ENCODE data around the gene BICC1.

Gene BICC1

DNA sequence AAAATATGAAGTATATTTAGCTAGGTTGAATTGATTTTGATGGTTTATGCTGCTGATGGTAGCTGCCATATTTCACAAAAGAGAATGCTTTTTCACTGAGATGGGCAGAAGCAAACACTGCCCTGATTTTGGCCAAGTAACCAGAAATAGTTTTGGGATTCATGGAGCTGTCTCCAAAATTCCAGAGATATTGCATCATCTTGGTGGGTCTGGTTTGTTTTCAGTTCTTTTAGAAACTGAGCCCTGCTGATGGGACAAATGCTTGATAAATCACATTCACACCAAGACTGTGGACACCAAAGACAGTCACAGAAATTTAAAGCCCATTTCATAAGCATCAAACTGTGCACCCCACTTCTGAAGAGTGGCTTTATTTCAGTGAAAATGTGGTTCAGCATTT, 140.5 kb downstream of the BICC1 start:
- DNase-seq, result no peak

DNA sequence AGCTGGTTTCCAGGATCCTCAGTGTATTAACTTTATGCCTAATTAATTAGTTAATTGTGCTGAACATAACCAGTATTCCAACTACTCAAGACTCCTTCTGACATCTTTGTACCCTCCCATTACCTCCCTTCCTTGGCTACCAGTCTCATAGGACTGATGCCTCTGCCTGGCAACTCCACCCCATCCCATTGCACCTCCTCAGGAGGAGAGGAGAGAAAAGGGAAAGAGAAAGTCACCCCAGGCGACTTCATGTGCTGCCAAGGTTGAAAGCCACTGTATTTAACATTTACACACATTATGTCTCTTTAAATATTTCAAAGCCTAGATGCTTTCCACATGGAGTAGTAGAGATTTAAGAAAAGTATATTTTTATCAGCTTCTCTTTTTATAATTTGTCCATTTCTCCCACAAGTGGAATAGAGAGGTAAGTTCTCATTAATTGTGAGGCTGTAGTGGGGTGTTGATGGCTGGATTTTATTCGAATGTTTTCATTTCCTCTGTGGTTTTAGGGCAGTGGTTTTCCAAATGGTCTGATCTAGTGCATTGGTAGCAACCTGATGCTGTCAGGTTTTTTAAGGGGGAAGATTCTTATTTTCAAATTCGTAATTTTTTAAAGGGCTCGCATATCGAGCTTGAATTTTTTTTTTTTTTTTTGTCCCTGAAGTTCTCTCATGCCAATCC, 148.0 kb downstream of the BICC1 start:
- DNase-seq, result no peak

DNA sequence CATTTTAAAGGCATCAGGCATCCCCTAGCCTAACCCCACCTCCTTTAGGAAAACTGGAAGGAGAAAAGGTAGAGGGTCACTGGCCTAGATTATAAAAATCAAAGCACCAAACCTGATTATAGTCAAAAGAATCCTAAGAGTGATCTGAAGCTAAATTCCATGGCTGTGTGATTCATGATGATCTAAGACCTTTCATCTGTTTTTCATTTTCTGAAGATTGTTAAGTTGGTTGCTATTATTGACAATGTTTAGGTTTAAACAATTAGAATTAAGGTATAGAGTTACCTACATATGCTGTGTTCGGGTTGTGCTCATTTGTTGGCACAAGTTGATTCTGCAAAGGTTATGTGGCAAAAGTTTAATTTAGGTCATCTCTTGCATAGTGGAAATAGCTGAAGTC, 148.7 kb downstream of the BICC1 start:
- DNase-seq, result no peak

DNA sequence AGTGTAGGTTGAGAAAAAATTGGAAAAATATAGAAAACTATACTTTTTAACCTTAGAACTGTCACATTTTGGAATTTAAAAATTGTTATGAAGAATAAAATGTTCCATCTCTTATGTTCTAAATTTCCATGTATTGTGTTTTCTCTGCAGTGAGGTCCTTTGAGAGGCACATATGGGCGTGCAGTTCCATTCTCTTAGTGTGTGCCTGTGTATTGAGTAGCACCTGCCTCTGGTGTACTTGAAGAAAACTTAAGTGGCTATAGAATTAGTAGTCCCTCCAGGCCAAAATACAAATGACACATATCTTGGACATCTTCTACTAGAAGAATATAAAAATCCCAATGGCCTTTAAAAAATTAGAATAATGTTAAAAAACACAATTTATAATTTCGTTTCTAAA, 149.2 kb downstream of the BICC1 start:
- DNase-seq, result no peak

DNA sequence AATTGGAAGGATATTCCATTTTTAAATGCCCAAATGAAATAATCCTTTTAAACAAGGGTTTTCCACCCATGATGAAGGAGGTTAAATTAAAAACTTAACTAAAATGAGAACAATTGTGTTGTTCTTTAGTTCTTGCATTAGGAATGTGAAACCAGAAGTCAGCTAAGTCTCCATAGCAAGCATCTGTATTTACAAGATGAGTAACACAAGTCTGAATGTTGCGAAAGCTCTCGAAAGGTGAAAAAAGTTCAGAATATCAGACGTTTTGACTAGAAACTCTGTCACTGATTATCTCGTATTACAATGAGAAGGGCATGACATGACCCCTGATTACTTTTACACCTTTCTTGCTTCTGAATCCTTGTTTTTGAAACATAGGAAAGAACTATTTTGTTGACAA, 149.6 kb downstream of the BICC1 start:
- no peak for DNase-seq

DNA sequence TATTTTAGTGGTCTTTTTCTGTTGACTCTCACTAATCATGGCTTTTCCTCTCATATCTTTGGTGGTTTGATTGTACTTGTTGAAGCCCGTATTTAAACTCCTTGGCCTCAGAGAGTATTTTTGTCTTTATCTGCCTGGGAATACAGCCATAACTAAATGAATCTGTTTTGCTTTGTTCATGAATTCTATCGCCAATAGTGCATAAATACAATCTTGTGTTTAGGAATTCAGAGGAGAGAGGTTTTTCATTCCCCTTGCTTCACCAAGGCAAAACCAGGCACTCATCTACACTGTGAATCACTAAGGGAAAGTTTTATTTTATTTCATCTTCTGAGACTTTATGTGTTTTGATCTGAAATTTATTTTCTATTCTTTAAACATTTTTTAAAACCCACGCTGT, 152.7 kb downstream of the BICC1 start:
- no peak for DNase-seq

DNA sequence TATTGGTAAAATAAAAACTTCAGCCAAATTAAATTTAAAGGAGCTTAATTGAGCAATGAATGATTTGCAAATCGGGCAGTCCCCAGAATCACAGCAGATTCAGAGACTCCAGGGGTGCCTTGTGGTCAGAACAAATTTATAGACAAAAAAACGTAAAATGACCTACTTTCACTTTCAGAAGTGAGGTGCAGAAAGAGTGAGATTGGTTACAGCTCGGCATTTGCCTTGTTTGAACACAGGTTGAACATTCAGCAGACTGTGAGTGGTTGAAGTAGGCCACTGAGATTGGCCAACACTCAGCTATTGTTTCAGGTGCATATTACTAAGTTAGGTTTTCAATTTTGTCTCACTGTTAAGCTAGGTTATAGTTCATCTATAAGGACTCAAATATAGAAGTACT, 153.4 kb downstream of the BICC1 start:
- no peak for DNase-seq

DNA sequence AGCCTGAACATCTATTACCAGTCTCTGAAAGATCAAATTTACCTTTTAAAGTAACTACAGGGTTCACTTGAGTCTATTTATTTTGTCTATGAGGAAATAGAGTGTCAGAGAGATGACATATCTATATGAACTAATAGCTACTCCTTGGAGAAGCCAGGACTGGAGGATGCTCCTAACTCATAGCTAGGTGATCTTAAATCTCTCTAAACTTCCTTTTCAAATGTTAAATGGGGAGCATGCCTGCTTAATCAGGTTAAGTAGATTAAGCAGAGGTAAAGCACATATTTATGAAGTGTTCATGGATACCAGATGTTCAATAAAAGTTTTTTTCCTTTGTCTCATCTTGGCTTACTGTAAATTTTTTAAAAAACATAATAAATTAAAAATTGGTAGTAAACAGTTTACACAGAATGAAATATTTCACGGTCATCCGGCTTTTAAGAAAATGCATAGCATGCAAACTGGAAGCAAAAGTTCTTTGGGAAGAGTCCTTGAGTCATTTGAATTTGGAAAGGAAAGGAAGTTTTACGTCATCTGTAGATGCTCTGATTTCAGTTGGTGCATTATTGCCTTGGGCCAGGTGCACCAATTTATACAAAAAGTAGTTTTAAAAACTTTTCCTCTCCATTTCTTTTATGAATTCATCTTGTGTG, 155.1 kb downstream of the BICC1 start:
- DNase-seq, result no peak

DNA sequence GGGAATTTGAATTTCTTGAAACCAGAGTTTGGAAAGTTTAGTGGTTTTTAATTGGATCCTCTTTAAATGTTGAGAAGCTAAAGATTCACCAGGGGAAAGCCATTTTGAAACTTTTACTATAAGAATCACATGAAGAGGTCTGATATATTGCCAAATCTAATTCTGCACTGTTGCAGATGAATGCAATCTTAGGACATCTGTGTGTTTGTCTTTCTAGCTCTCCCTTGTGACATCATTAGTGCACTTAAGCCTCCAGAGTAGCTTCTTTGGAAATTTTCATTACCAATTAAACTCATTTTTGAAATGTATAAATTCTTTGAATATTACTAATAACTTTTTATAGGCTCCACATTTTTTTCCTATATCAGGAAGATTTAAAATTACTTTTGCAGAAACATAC, 160.2 kb downstream of the BICC1 start:
- DNase-seq, result no peak

DNA sequence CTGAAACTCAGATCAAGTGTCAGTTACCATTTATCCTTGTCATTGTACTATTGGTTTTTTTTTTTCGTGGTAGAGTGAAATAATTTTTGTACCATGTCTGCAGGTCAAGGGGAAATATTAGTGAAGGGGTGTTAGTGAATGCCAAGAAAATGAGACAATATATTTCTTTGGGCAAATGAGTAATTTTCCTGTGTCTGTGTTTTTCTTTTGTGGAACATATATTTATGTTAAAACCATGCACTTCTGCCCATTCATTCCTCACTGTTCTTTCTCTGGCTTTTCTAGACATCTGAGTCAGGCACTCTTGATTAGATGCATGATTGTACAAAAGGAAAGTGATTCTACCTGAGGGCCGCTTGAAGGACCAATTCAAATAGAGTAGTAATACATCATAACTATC, 161.6 kb downstream of the BICC1 start:
- no peak for DNase-seq

DNA sequence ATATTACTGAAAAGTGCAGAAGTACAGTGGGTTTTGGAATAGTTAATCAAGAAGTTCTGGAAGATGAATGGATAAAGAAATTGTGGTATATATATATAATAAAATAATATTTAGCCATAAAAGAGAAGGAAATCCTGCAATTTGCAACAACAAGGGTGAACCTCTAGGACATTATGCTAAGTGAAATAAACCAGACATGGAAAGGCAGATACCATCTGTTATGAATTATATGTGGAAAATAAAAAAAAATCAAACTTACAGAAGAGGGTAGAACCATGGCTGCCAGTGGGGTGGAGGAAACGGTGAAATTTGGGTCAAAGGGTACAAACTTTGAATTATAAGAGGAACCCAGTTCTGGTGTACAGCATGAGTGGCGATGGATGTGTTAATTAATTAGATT, 162.6 kb downstream of the BICC1 start:
- no peak for DNase-seq

DNA sequence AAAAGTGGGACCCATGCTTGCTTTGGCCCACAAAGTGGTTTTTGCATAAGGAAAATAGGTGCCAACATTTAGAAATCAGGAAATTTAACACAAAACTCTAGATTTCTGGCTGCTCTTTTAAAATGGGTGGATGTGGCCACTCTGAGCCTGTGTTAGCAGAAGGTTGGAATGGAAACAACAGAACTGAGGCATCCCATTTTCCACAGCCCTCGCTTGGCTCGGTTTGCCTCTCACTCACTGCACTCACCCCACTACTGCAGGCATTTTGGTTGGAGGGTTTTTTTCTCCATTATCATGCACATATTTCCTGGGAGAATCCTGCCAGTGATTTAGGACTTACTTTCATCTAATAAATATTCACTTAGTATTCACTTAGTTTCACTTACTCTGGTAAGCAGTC, 178.9 kb downstream of the BICC1 start:
- DNase-seq, result no peak

DNA sequence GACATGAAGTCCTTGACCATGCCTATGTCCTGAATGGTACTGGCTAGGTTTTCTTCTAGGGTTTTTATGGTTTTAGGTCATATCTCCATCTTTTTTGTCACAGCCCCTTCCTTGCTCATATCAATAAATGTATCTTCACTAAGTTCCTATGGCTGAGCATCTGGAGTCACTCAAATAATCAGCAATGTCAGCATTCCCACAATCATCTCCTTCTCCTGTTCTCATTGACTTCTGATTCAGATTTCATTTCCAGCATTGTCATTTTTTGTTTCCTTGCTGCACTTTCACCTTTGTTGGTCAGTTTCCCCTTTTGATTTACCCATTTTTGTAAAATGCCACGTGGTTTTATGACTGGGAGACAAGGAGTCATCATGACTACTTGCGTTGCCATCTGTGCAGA, 181.2 kb downstream of the BICC1 start:
- DNase-seq, result no peak

DNA sequence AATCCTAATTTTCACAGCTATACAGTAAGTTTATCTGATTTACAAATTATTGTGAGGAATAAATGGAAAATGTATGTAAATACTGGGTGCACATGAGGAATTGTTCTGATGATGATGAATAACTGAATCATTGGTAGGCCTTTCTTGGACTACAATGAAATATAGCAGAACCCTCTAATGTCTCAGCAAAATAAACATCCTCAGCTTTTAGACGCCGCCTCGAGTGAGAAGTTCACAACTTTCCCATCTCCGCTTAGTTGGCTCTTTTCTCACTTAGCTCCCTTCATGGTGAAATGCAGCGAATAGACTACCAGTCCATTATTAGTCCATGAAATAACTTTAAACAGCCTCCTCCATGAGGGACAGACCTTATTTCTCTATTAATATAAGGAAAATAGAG, 182.3 kb downstream of the BICC1 start:
- DNase-seq, result no peak

DNA sequence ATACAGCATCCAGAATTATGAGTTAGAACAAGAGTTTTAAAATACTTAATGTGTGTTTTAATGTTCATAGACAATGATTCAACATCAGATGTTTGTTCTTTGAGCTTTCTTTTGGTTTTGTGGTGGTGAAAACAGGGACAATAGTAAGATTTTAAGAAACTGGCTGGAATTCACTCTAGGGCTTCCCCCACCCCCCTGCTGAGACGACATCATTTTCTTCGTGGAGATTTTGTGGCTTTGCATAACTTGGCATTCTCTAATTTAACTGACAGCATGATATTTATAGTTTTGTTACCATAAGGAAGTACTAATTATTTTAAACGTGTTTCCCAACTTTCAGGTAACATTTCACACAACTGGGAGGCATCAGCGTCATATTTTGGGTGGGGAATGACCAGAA, 184.1 kb downstream of the BICC1 start:
- DNase-seq, result no peak

DNA sequence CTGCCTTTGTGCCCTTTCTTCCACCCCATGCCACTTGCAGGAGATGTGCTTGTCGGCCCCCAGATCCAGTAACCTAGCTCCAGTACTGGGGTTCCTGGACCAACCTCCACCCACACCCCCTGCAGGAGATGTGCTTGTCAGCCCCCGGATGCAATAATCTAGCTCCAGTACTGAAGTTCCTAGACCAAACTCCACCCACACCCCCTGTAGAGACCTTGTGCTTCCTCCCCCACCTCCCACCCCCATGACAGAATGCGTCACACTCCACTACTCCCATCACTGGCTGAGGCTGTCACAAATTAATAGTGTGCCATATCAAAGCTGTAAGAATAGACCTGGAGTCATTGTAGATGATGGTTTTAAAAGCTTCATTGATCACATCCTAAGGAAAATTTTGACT, 185.0 kb downstream of the BICC1 start:
- no peak for DNase-seq

DNA sequence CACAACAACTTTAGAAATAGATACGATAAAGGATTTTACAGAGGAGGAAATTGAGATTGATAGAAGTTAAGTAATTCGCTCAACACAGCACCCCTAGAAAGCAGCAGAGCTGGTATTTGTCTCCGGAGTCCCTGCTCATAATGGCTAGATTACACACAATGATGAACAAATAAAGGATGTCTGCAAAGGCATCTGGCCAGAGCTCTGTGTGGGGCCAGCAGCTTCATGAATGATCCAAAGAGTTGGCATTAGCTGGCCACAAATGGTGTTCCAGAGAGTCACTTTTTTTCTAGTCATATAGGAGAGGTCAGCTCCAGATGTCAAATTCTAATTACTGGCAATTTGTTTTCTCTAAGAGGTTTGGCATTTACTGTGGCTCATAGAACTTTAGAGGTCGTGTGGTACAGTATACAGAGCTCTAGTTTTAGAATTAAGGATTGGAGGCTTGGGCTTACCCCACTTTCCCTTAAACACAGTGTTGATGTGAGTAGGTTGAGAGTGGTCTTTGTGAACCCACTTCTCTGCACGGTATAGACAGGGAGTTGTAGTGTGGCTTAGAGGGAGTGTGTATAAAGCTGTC, 186.2 kb downstream of the BICC1 start:
- no peak for DNase-seq

DNA sequence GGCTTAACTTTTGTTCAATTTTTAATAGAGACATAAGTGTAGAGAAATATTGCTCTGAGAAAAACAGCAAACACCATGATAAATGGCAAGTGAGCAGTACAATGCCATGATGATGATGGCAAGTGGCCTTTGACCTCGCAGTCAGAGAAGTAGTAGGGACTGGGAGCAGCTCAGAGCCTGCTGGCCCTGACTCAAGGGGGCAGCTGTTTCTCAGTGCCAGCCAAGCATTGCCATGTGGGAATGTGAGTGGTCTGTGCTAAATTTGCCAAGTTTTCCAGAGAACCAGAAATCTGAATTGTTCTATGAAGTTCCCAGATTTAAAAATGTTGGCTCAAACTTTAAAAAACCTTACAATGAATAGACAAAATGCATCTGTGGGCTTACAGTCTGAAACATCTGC, 187.9 kb downstream of the BICC1 start:
- DNase-seq, result no peak

DNA sequence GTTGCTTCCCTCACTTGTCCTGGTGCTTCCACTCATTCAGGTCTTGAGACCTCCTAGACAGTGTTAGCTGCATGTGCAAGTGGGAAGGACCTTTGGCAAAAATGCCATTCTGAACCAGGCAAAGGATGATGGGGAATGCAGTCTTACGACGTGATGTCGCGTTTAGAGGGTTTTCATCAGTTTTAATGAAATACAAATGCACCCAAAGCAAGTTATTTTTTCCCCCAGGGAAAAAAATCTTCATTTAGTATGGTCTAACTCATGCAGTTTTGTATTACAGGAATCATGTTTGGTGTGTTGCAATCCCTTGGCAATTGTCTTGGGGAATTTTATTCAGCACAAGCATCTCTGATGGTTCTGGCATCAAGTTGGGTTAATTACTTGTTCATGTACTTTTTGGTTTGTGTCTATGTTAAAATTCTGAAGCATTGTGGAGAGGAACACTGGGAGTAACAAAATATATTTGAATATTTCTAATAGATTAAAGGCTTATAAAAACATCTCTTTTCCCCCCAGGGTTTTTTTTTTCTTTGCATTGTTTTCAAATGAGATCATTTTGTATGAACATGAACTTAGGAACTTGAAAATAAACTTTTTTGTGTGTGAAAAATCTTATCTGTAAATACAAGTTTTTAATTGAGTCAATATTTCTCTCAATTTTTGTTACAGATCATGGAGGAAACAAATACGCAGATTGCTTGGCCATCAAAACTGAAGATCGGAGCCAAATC, 188.9 kb downstream of the BICC1 start:
- no peak for DNase-seq

DNA sequence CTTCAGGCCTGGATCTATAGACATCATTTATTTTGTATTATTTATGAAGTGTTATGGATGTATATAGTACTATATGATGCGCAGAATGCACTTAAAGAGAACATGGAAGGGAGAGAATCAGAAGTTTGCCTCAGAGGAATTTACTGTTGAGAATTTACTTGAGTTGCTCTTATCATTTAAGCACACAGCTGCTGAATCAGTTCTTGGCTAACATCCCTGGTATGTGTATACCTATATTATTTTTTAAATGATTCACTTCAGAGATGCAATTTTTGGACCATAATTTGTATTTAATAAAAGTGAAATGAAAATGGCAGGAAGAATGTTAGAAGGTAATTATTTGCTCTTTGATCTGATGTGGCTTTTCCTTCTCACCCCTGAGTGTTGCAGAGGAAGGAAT, 191.6 kb downstream of the BICC1 start:
- no peak for DNase-seq

DNA sequence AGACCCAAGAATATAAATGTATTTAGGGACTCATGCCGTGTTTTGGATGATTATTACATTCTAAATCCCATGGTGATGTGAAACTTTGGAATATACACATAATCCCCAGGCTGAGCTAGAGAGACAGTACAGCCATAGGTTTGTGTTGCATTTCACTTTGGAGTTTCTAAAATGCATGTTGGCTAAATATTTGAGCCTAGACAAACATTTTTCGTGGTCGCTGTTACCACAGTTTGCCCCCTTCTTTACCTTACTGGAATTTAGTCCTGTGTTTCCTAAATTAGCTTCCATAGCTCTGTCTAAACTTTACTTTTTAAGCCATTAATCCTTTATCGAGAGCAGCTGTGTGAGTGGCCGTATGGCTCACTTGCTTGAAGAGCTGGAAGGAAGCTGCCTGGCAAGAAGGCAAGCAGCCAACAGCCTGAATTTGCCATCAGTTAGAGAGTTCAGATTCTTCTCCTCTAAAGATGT, 192.0 kb downstream of the BICC1 start:
- no peak for DNase-seq

DNA sequence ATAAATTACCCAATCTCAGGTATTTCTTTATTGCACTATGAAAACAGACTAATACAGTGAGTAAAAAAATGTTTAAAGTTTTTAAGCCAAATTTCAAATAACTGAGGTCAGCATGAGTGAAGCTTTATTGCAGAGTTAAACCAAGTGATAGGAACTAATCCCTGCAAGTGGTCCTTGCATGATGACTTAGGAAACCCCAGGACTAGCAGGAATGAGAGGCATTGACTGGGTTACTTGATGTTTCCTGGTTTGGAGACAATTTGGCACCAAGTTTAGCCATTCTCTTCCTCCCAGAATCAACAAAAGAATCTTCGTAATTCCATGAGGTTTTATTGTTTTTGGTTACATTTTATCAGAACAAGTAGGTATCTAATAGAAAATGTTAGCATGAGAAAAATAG, 194.2 kb downstream of the BICC1 start:
- DNase-seq, result no peak

DNA sequence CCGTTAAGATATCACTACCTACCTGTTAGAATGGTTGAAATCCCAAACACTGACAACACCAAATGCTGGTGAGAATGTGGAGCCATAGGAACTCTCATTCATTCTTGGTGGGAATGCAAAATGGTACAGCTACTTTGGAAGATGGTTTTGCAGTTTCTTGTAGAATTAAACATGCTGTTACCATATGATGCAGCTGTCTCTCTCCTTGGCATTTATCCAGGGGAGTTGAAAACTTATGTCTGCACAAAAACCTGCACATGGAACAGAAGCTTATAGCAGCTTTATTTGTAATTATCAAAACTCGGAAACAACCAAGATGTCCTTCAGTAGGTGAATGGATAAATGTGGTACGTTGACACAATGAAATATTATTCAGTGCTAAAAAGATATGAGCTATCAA, 199.5 kb downstream of the BICC1 start:
- DNase-seq, result no peak

DNA sequence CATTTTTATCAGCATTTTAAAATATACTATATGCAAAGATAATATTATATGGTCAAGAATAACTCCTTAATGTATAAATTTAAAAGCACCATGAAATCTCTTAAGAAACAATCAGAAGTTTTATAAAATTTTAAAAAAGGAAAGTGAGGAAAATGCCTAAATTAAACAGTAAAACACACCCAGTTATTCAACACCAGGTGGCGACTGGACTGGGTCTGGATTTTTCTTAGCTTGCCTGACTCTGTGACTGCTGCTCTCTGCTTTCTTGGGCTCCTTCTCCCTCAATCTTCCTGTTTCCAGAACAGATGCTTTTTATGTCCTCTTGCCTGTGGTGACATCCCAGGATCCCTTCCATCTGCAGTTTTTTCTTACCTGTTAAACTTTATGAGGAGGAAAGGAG, 200.3 kb downstream of the BICC1 start:
- no peak for DNase-seq
